Dedifferentiated amniotic fluid mesenchymal stem cell (primary cell): Measurements from ENCODE around the gene CENATAC.
"Not testable (repeated sequence)": the region's sequence is repeated elsewhere in the genome, so short reads cannot be mapped to it uniquely, and the experiment has no call there.

ENCODE experiments used
- DNase-seq: peaks from one replicate; pipeline ENCODE4 v3.0.0-alpha.2; 2016; ENCODE audit errors: extremely low spot score

CENATAC gene

DNA sequence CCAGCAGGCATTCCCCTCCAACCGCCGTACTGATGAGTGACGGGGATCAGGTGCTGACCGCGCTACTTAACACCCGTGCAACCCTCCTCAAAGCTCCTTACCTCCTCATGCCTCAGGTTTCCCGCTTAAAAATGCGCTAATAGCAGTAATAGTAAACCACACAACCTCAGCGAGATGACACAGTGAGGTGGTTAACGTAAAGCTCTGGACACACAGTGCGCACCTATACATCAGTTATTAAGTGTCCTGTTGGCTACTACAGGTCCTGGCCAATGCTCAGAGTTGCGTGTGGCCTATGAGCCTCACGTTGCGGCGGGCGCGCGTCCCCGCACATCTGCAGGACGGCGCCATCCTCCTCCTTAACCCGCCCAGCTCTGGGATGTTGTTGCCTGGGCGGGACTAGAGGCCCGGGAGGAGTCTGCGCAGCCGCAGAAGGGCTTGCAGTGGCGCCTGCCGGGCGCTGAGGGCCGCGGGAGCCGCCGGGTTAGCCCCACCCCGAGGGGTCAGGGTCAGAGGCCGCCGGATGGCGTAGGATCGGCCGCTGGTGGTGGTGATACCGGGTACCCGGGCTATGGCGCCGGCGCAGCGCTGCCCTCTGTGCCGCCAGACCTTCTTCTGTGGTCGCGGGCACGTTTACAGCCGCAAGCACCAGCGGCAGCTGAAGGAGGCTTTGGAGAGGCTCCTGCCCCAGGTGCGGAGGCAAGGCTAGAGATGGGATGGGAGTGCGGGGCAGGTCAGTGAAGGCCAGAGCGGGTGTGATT is at the start of gene CENATAC:
TSS of gene CENATAC (plus strand) at position 512 of the 761 bp plus-strand sequence. CDS start at position 572, 60 bp downstream.
- peak; percentile 73 for DNase-seq

DNA sequence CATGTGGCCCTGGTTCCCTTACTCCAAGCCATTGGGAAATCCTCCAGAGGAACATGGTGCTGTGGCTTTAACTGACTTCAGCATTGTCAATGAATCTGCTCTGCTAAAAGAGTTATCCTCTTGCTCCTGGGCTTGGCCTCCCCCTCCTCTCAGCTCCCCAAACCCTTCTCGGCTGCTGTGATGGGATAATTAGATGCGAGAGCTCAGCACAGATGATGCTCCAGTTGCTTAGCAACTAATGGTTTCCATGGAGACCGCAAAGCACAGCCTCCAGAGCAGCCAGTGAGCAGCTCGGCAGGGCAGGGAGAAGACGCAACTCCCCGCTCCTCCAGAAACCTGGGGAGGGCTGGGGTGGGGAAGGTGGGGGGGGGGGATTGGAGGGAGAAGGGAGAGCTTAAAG is 44.7 kb upstream of the CENATAC start:
- no peak for DNase-seq

- DNase-seq, result not testable (repeated sequence)
Observed at GRCh38 chr11:118953976-118954375, 44.0 kb upstream of the CENATAC start.

GRCh38 chr11:118956094-118956846 is 41.7 kb upstream of the CENATAC start, which contains the start of gene UPK2:
Gene UPK2 (plus strand): TSS chr11:118956298. CDS start chr11:118956351, 53 bp downstream.
- DNase-seq, result peak; percentile 66

GRCh38 chr11:118956847-118957469 is 41.0 kb upstream of the CENATAC start:
- DNase-seq, result no peak

- DNase-seq, result no peak
Observed at GRCh38 chr11:118957549-118957948, 40.4 kb upstream of the CENATAC start.

- DNase-seq, result no peak
Observed at GRCh38 chr11:118957968-118958367, 40.0 kb upstream of the CENATAC start.

- no peak for DNase-seq
Observed at GRCh38 chr11:118958577-118958976, 39.4 kb upstream of the CENATAC start.

GRCh38 chr11:118961189-118961588 is 36.7 kb upstream of the CENATAC start:
- no peak for DNase-seq

GRCh38 chr11:118961591-118961990 is 36.3 kb upstream of the CENATAC start:
- DNase-seq, result no peak

GRCh38 chr11:118969508-118969907 is 28.4 kb upstream of the CENATAC start:
- not testable (repeated sequence) for DNase-seq

DNA sequence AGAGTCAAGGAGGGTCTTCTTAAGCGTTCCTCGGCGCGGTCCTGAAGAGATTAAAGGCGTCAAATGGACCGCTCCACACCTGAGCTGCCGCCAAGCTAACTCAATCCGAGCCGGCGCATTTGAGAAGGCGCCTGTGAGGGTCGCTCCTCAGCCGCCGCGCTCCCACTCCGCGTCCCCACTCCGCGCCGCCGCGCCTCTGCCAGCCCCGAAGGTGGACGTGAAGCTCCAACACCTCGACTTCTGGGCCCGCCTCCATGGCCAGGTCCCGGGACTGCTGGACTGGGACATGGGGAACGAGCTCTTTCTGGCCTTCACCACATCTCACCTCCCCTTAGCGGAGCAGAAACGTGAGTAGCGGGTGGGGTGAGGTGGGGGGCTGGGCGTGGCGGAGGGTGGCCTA is 26.3 kb upstream of the CENATAC start, which contains the start of gene FOXR1:
TSS of gene FOXR1 (plus strand) at position 116 of the 400 bp plus-strand sequence. CDS start at position 287, 171 bp downstream.
- no peak for DNase-seq

GRCh38 chr11:118973985-118974384 is 24.0 kb upstream of the CENATAC start:
- no peak for DNase-seq

- DNase-seq, result no peak
Observed at GRCh38 chr11:118975771-118976709, 21.9 kb upstream of the CENATAC start.

GRCh38 chr11:118979434-118979833 is 18.5 kb upstream of the CENATAC start:
- DNase-seq, result no peak

GRCh38 chr11:118980191-118980881 is 17.6 kb upstream of the CENATAC start:
- no peak for DNase-seq

GRCh38 chr11:118984337-118984736 is 13.6 kb upstream of the CENATAC start:
- not testable (repeated sequence) for DNase-seq

DNA sequence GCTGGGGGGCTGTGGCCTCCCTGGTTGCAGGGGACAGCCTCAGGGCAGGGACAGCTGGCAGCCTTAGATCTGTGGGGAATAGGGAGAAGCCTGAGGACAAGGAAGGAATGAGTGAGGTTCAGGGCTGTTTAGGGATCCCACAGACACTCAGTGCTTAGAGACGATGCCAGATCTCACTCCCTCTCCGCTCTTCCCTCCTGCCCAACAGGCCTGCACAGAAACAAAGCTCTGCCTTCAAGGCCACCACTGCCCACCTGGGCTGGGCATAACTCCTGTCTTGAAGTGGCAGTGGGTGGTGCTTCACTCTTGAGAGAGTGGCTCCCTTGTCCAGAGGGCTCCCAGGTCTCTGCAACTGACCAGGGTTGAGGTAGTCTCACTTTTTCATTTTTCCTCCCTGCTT is 13.1 kb upstream of the CENATAC start:
- no peak for DNase-seq

- no peak for DNase-seq
Observed at GRCh38 chr11:118988280-118988679, 9.7 kb upstream of the CENATAC start.

GRCh38 chr11:118991486-118992038 is 6.4 kb upstream of the CENATAC start:
- not testable (repeated sequence) for DNase-seq
